Activated CD8-positive, alpha-beta memory T cell treated with anti-CD3 and anti-CD28 coated beads for 36 hours (primary cell): ENCODE measurements around the gene KIF1B. TPM values are rescaled to one million over a fixed set of nuclear protein-coding genes. Genes with fewer than 3 reads are reported as not detected.

ENCODE experiments used
- CTCF ChIA-PET: fragments of 350-600 bp; sonication (Branson Sonifier 250); formaldehyde crosslinking; loops from one replicate; lab custom pipeline; 2021; ENCODE audit warnings: antibody characterized with exemption; lab: Charles Lee
- POLR2A ChIA-PET: fragments of 350-600 bp; sonication (Branson Sonifier 250); formaldehyde crosslinking; loops from one replicate; lab custom pipeline; 2021; ENCODE audit warnings: antibody characterized with exemption; lab: Charles Lee
- total RNA-seq, 2 experiments: library from RNA; stranded (reverse); gene quantifications; one replicate each; pipeline ENCODE4 v1.2.3, GENCODE V29; 2021

KIF1B gene
- total RNA-seq, 2 experiments from 2014 or later, result 15.6 to 17.0 TPM

- POLR2A ChIA-PET, result no interaction called here
- CTCF ChIA-PET, result interaction anchor here (1.1 kb wide), 1 partner anchor 9 kb away, joined by 3 read pairs; no protein-coding TSS in a partner anchor
Observed at GRCh38 chr1:10295481-10296085, 85.2 kb downstream of the KIF1B start.

GRCh38 chr1:10299151-10299550 is 88.8 kb downstream of the KIF1B start:
- ChIA-PET CTCF (no interaction called here), POLR2A (no interaction called here)

GRCh38 chr1:10302416-10302815 is 92.0 kb downstream of the KIF1B start:
- ChIA-PET CTCF (interaction anchor here (1.1 kb wide), 1 partner anchor 92 kb away, joined by 4 read pairs; the partner anchor contains the start of gene KIF1B), POLR2A (no interaction called here)

- ChIA-PET POLR2A (no interaction called here), CTCF (interaction anchor here (1.4 kb wide), 1 partner anchor 9 kb away, joined by 3 read pairs; no protein-coding TSS in a partner anchor)
Observed at GRCh38 chr1:10304295-10304694, 93.9 kb downstream of the KIF1B start.

GRCh38 chr1:10306435-10306834 is 96.1 kb downstream of the KIF1B start:
- CTCF ChIA-PET, result no interaction called here
- POLR2A ChIA-PET, result no interaction called here

- POLR2A ChIA-PET, result no interaction called here
- CTCF ChIA-PET, result no interaction called here
Observed at GRCh38 chr1:10308001-10308400, 97.6 kb downstream of the KIF1B start.

GRCh38 chr1:10309243-10310011 is 99.1 kb downstream of the KIF1B start:
- POLR2A ChIA-PET, result no interaction called here
- CTCF ChIA-PET, result interaction anchor here (1.0 kb wide), 1 partner anchor 118 kb away, joined by 3 read pairs; no protein-coding TSS in a partner anchor

- CTCF ChIA-PET, result no interaction called here
- POLR2A ChIA-PET, result no interaction called here
Observed at GRCh38 chr1:10316752-10317151, 106.4 kb downstream of the KIF1B start.

GRCh38 chr1:10319750-10320149 is 109.4 kb downstream of the KIF1B start:
- POLR2A ChIA-PET, result no interaction called here
- CTCF ChIA-PET, result no interaction called here

GRCh38 chr1:10320336-10320735 is 110.0 kb downstream of the KIF1B start:
- CTCF ChIA-PET, result no interaction called here

GRCh38 chr1:10322821-10323220 is 112.5 kb downstream of the KIF1B start:
- POLR2A ChIA-PET, result no interaction called here
- CTCF ChIA-PET, result no interaction called here

More at GRCh38 chr1:10320336-10320735, 110.0 kb downstream of the KIF1B start:
- POLR2A ChIA-PET, result no interaction called here

GRCh38 chr1:10324627-10325026 is 114.3 kb downstream of the KIF1B start:
- ChIA-PET POLR2A (no interaction called here), CTCF (no interaction called here)

GRCh38 chr1:10325521-10325920 is 115.2 kb downstream of the KIF1B start:
- CTCF ChIA-PET, result no interaction called here
- POLR2A ChIA-PET, result no interaction called here

- ChIA-PET POLR2A (no interaction called here), CTCF (no interaction called here)
Observed at GRCh38 chr1:10326251-10326650, 115.9 kb downstream of the KIF1B start.

GRCh38 chr1:10328180-10328963 is 118.0 kb downstream of the KIF1B start:
- ChIA-PET CTCF (interaction anchor here (2.5 kb wide), 1 partner anchor 118 kb away, joined by 6 read pairs; the partner anchor contains the start of gene KIF1B), POLR2A (no interaction called here)

GRCh38 chr1:10337436-10337835 is 127.1 kb downstream of the KIF1B start:
- ChIA-PET POLR2A (no interaction called here), CTCF (interaction anchor here (0.5 to 1.8 kb wide), 4 partner anchors 106 to 169 kb away, joined by 3 to 8 read pairs (median 4); partner anchors contain the start of gene KIF1B)

- POLR2A ChIA-PET, result no interaction called here
- CTCF ChIA-PET, result interaction anchor here (0.8 to 1.8 kb wide), 4 partner anchors 128 to 169 kb away, joined by 3 to 8 read pairs (median 4); partner anchors contain the start of gene KIF1B
Observed at GRCh38 chr1:10338047-10338446, 127.7 kb downstream of the KIF1B start.

GRCh38 chr1:10338611-10339010 is 128.2 kb downstream of the KIF1B start:
- POLR2A ChIA-PET, result no interaction called here
- CTCF ChIA-PET, result interaction anchor here (0.8 to 1.8 kb wide), 3 partner anchors 129 to 147 kb away, joined by 3 to 8 read pairs (median 6); partner anchors contain the start of gene KIF1B

GRCh38 chr1:10339036-10339567 is 128.7 kb downstream of the KIF1B start:
- POLR2A ChIA-PET, result no interaction called here
- CTCF ChIA-PET, result interaction anchor here (0.7 kb wide), 1 partner anchor 129 kb away, joined by 3 read pairs; the partner anchor contains the start of gene KIF1B
